ENCODE measurements around the gene ASPM. TPM values are rescaled to one million over a fixed set of nuclear protein-coding genes. Genes with fewer than 3 reads are reported as not detected.
"Not testable (repeated sequence)": the region's sequence is repeated elsewhere in the genome, so short reads cannot be mapped to it uniquely, and the experiment has no call there.

The ASPM gene
- total RNA-seq, 1 experiment from 2014 or later: 57.6 TPM

DNA sequence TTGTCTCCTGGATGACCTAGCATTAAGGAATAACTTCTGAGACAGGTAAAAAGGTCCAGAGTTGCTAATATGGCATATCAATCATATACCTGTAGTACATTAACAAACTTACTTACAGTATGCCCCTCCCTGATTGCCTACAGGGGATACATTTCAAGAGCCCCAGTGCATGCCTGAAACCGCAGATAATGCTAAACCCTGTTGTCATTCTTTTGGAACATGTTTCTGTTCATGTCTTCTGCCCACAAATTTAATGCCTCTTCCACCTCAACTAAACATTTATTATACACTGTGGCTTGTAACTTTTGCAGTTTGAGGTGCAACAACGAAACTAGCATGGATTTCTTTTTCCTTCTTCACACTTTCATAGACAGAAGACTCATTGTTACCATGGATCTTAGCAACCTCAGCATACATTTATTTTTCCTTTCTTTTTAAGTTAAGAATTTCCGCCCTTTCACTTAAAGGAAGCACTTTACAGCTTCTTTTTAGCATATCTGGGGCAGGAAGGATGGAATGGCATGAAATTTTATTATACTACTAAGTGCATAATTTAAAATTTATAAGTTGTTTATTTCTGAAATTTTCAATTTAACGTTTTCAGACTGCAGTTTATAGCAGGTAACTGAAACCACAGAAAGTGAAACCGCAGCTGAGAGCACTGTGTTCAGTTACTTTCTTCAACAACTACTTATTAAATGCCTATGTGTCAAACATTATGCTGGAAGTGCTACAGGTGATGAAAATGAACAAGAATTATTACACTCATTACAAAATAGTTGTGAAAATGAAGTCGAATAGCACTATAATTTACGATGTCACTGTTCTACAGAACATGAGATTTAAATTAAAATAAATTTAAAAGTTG is 104.7 kb downstream of the ASPM start:
- peak overlapping the region; percentile 55; the same call in 1 of the 2 replicates for H2AFZ ChIP-seq
- TF ChIP-seq, protein P1, sequence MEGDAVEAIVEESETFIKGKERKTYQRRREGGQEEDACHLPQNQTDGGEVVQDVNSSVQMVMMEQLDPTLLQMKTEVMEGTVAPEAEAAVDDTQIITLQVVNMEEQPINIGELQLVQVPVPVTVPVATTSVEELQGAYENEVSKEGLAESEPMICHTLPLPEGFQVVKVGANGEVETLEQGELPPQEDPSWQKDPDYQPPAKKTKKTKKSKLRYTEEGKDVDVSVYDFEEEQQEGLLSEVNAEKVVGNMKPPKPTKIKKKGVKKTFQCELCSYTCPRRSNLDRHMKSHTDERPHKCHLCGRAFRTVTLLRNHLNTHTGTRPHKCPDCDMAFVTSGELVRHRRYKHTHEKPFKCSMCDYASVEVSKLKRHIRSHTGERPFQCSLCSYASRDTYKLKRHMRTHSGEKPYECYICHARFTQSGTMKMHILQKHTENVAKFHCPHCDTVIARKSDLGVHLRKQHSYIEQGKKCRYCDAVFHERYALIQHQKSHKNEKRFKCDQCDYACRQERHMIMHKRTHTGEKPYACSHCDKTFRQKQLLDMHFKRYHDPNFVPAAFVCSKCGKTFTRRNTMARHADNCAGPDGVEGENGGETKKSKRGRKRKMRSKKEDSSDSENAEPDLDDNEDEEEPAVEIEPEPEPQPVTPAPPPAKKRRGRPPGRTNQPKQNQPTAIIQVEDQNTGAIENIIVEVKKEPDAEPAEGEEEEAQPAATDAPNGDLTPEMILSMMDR (conservative IDR thresholded peaks at IDR 0.05): no peak
- TF ChIP-seq EZH2 (IDR thresholded peaks at IDR 0.05; ENCODE audit: low read depth): no peak
- intact Hi-C loops (cut with micrococcal nuclease; ENCODE audit: unreplicated experiment): no loop called here
- no peaks in the 10 kb centered on the region for H3K4me1 ChIP-seq (replicated peaks; ENCODE audit: insufficient read depth)
- no peaks in the 10 kb centered on the region for H3K27me3 ChIP-seq (ENCODE audit: insufficient read depth, low read depth)
- no peak overlapping the region for H3K4me2 ChIP-seq
- no peaks in the 10 kb centered on the region for H3K36me3 ChIP-seq (ENCODE audit: low read depth)
- H3K9me3 ChIP-seq (ENCODE audit: insufficient read depth, low read depth): no peaks in the 10 kb centered on the region; the same call in 1 of the 2 replicates
- BruUV-seq (replicated peaks): no TSS peak
- POLR2A ChIA-PET (ENCODE audit: unreplicated experiment): no interaction called here
- DNase-seq: no peak
- H4K20me1 ChIP-seq (ENCODE audit: insufficient read depth): no peaks in the 10 kb centered on the region; the same call in 1 of the 2 replicates
- no peaks in the 10 kb centered on the region for H3F3A ChIP-seq (ENCODE audit: insufficient read depth, low read depth)
- CTCF ChIA-PET: no interaction called here
- no peaks in the 10 kb centered on the region for H3K79me2 ChIP-seq (ENCODE audit: low read depth)
- H3K4me3 ChIP-seq: no peak overlapping the region
- H3K27ac ChIP-seq: no peak overlapping the region
- 0 out of 2 replicates have a peak, but pooled peaks cover 4% of the 10 kb centered on the region for H3K9me2 ChIP-seq (ENCODE audit: insufficient read depth)

DNA sequence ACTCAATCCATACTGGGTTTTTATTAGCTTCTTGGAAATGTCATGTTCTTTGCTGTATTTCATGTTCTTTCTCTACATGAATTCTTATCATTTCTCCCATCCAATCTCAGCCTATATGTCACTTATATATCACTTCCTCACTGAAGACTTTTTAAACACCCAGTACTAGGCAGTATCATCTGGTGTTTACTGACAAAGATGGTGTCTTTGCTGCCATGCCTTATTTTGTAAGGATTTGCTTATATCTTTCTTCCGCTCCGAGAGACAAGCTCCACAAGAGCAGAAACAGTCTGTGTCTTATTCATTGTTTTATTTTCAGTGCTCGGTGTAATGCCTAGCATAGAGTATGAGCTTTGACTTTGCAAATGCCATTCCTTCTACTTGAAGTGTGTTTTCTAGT is 109.6 kb downstream of the ASPM start:
- Histone ChIP-seq H3K4me3 (no peak overlapping the region), H3K79me2 (ENCODE audit: low read depth) (no peaks in the 10 kb centered on the region), H3K4me2 (no peak overlapping the region), H3K9me2 (ENCODE audit: insufficient read depth) (0 out of 2 replicates have a peak, but pooled peaks cover 4% of the 10 kb centered on the region), H3K27me3 (ENCODE audit: insufficient read depth, low read depth) (no peaks in the 10 kb centered on the region), H3K27ac (no peak overlapping the region), H3K9me3 (ENCODE audit: insufficient read depth, low read depth) (no peaks in the 10 kb centered on the region; the same call in 1 of the 2 replicates), H2AFZ (no peak overlapping the region), H4K20me1 (ENCODE audit: insufficient read depth) (no peaks in the 10 kb centered on the region; the same call in 1 of the 2 replicates), H3K36me3 (ENCODE audit: low read depth) (no peaks in the 10 kb centered on the region), H3F3A (ENCODE audit: insufficient read depth, low read depth) (peaks cover 8% of the 10 kb centered on the region; the same call in 1 of the 2 replicates), H3K4me1 (replicated peaks; ENCODE audit: insufficient read depth) (peaks cover 7% of the 10 kb centered on the region; the same call in 1 of the 2 replicates)
- ChIA-PET POLR2A (ENCODE audit: unreplicated experiment) (no interaction called here), CTCF (no interaction called here)
- TF ChIP-seq, protein P1 (conservative IDR thresholded peaks at IDR 0.05): no peak
- no peak for TF ChIP-seq EZH2 (IDR thresholded peaks at IDR 0.05; ENCODE audit: low read depth)
- no TSS peak for BruUV-seq (replicated peaks)
- intact Hi-C loops (cut with micrococcal nuclease; ENCODE audit: unreplicated experiment): no loop called here
- DNase-seq: no peak

DNA sequence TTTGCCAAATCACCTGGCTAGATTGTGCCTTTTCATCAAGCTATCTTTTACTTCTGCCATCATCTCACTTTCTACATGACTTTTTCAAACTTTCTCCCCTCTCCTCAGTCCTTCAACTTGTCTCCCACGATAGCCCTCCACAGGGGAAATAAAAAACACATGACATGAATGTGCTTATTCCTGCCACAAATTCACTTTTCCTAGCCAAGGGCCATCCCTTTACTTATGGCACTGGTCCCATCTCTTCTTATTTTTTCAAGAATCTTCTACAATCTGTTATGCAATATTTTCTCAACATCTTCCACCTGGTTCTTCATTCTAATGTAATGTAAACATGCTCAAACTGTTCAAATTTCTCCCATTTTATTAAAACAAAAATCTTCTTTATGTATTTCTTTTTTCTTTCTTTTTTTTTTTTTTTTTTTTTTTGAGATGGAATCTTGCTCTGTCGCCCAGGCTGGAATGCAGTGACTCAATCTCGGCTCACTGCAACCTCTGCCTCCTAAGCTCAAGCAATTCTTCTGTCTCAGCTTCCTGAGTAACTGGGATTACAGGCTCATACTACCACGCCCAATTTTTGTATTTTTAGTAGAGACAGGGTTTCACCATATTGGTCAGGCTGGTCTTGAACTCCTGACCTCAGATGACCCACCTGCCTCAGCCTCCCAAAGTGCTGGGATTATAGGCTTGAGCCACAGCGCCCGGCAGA is 111.7 kb downstream of the ASPM start:
- CTCF ChIA-PET; H3K27me3 ChIP-seq (ENCODE audit: insufficient read depth, low read depth); H4K20me1 ChIP-seq (ENCODE audit: insufficient read depth); H3K4me3 ChIP-seq; H3K4me1 ChIP-seq (replicated peaks; ENCODE audit: insufficient read depth); H3K9me2 ChIP-seq (ENCODE audit: insufficient read depth); H3K79me2 ChIP-seq (ENCODE audit: low read depth); H3F3A ChIP-seq (ENCODE audit: insufficient read depth, low read depth); H3K27ac ChIP-seq; H3K9me3 ChIP-seq (ENCODE audit: insufficient read depth, low read depth); H3K4me2 ChIP-seq; BruUV-seq (replicated peaks); H3K36me3 ChIP-seq (ENCODE audit: low read depth); intact Hi-C loops (cut with micrococcal nuclease; ENCODE audit: unreplicated experiment); POLR2A ChIA-PET (ENCODE audit: unreplicated experiment): not testable (repeated sequence)
- DNase-seq: peak; percentile 39 to 50
- H2AFZ ChIP-seq: 0 out of 2 replicates have a peak overlapping the region, but pooled peaks have one; percentile 47

Other genes with a start within 250 kb of the ASPM start
- not detected in 2 replicates for gene CFHR2, start 202.9 kb downstream of the ASPM start, total RNA-seq (2021)
- gene CFHR5, start 169.1 kb downstream of the ASPM start, total RNA-seq (2021): not detected in 2 replicates
- gene F13B, start 79.4 kb downstream of the ASPM start, total RNA-seq (2021): not detected in 2 replicates
- 16.3 and 19.0 TPM in 2 replicates for gene ZBTB41, start 54.6 kb upstream of the ASPM start, total RNA-seq (2021)
- gene CRB1, start 121.6 kb upstream of the ASPM start, total RNA-seq (2021): 0.18 TPM in 1 of 2 replicates, not detected in the other